ENCODE data around the gene CHID1.

DNA sequence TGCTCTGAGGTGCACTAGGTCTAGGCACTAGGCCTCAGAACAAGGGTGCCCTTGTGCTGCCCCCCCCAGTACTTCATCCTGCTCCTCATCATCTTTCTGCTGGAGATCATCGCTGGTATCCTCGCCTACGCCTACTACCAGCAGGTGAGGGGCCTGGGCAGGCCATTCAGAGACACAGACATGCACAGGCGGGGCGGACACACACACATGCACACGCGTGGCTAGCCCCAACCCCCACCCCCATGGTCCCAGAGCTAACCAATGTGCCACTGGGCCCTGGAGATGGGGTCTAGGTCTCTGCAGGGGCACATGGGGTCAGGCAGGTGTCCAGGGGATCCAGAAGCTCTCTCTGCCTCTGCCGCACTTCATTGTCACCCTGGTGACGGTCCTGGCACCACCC is 73.9 kb downstream of the CHID1 start:
- TF ChIP-seq ARNT (IDR thresholded peaks at IDR 0.05) (no peak), SP1 (IDR thresholded peaks at IDR 0.05) (no peak), FOXM1 (IDR thresholded peaks at IDR 0.05; ENCODE audit: borderline replicate concordance) (no peak), TARDBP (IDR thresholded peaks at IDR 0.05) (no peak), NFRKB (IDR thresholded peaks at IDR 0.05) (no peak)

All from HEK293T (cell line).